Pancreas (tissue), 10 donors: ENCODE results near the gene POLR3B. TPM values are rescaled to one million over a fixed set of nuclear protein-coding genes. Genes with fewer than 3 reads are reported as not detected.

ENCODE experiments used
- ATAC-seq, 4 donors: fragments of 200-7000 bp; cut with Tn5 transposase; one replicate each; pipeline versions ENCODE4 v1.8.0 to v1.9.1; 2020; ENCODE audit warnings: mild to moderate bottlenecking in 4 of 4, moderate library complexity in 4 of 4
- DNase-seq, 6 donors: peaks; one replicate each; pipeline ENCODE4 v3.0.0-alpha.2; 2020
- FAIRE-seq: peaks from 2 replicates; lab custom pipeline; 2012; peaks lifted over from hg19 to GRCh38; lab: Jason Lieb, UNC
- H3K27ac ChIP-seq, 4 donors: fragments of 200-600 bp; sonication (generic); 1 replicate in 3 of 4; 2 replicates in 1 of 4; pipeline versions ENCODE4 v1.5.0 to v1.8.0; 2020
- H3K27me3 ChIP-seq, 4 donors: fragments of 200-600 bp; one replicate each; pipeline ENCODE4 v1.8.0; 2021
- H3K36me3 ChIP-seq, 3 donors: fragments of 200-600 bp; sonication (generic) in 1 of 3; one replicate each; pipeline versions ENCODE4 v1.5.0 to v1.8.0; 2020 to 2021
- H3K4me1 ChIP-seq, 3 donors: fragments of 200-600 bp; one replicate each; pipeline ENCODE4 v1.8.0; 2021
- H3K4me3 ChIP-seq, 4 donors: fragments of 200-600 bp; sonication (generic) in 2 of 4; one replicate each; pipeline versions ENCODE4 v1.5.0 to v1.8.0; 2020 to 2021
- H3K9me3 ChIP-seq, 4 donors: fragments of 200-600 bp; one replicate each; pipeline ENCODE4 v1.8.0; 2021
- WGBS, 2 donors: extraction: QIAGEN DNeasy Blood & Tissue Kit; methylation state at CpG; one replicate each; pipeline ENCODE4 v1.1.7; 2013; 5-methylcytosine and 5-hydroxymethylcytosine counted together
- intact Hi-C, 3 donors: fragments of 100-400 bp; cut with DNase I; formaldehyde crosslinking; loops; one replicate each; pipeline versions ENCODE4 v1.11.1 to v1.14.2; 2022
- polyA plus RNA-seq, 2 donors: library from polyadenylated mRNA; stranded (reverse); fragments of 200-250 nt; gene quantifications; one replicate each; pipeline ENCODE4 v1.2.3, GENCODE V29; 2013
- total RNA-seq, 6 donors: library from RNA; stranded (reverse); fragmentation: NEBNext Ultra II Directional in 4 of 6; extraction: Animal tissue kit (Norgen Biotek cat#: 25700) in 4 of 6; gene quantifications; one replicate each; pipeline versions ENCODE4 v1.2.1 to v1.2.4, GENCODE V29; 2021 to 2023
- TF ChIP-seq, protein P1 (sequence below), 4 donors: fragments of 200-600 bp; sonication (generic) in 3 of 4; IDR thresholded peaks; one replicate each; pipeline versions ENCODE4 v1.5.0 to v1.8.0; 2021; ENCODE audit warnings: antibody characterized with exemption in 4 of 4
- donor health status: healthy with polysubstance abuse.
- donor health status: DM: no; HTN: no; CAD: no; lungs with moderate emphysema.
- donor health status: DM: no; HTN: no; CAD: no.
- donor health status: control.
- donor health status: control.
- donor health status: Bipolar disorder and iron deficiency.
- donor health status: DM: yes; HTN: yes; CAD: no.
- donor health status: DM: no; HTN: no; CAD: no.
- donor health status: DM: no; HTN: no; CAD: no.
- donor health status: DM: yes; HTN: yes; CAD: no.

Gene POLR3B
- total and polyA plus RNA-seq, 8 donors, result 1.9 to 7.9 (median 4.8) TPM

- WGBS, 2 donors, result 90 to 94% methylated on average over 9 of the region's 9 CpGs
- intact Hi-C loops, result no loop called here
- Histone ChIP-seq H3K9me3 (no peaks in the 10 kb centered on the region), H3K27me3 (no peaks in the 10 kb centered on the region), H3K27ac (no peak overlapping the region), H3K4me1 (no peaks in the 10 kb centered on the region), H3K36me3 (peaks cover 0 to 26% (median 8%) of the 10 kb centered on the region in 3 donors), H3K4me3 (no peak overlapping the region)
- TF ChIP-seq, protein P1, sequence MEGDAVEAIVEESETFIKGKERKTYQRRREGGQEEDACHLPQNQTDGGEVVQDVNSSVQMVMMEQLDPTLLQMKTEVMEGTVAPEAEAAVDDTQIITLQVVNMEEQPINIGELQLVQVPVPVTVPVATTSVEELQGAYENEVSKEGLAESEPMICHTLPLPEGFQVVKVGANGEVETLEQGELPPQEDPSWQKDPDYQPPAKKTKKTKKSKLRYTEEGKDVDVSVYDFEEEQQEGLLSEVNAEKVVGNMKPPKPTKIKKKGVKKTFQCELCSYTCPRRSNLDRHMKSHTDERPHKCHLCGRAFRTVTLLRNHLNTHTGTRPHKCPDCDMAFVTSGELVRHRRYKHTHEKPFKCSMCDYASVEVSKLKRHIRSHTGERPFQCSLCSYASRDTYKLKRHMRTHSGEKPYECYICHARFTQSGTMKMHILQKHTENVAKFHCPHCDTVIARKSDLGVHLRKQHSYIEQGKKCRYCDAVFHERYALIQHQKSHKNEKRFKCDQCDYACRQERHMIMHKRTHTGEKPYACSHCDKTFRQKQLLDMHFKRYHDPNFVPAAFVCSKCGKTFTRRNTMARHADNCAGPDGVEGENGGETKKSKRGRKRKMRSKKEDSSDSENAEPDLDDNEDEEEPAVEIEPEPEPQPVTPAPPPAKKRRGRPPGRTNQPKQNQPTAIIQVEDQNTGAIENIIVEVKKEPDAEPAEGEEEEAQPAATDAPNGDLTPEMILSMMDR (IDR thresholded peaks at IDR 0.05), result no peak
- ATAC-seq (no peak), DNase-seq (no peak), FAIRE-seq (no peak)
Measured at GRCh38 chr12:106506691-106507090, 149.1 kb downstream of the POLR3B start.

GRCh38 chr12:106508966-106509365 lies 151.4 kb downstream of the POLR3B start:
- H3K36me3 ChIP-seq, result peaks cover 0 to 23% (median 6%) of the 10 kb centered on the region in 3 donors
- intact Hi-C loops, result no loop called here
- TF ChIP-seq, protein P1 (IDR thresholded peaks at IDR 0.05), result no peak
- no peak overlapping the region for H3K27ac ChIP-seq
- ATAC-seq, result no peak
- no peak for FAIRE-seq
- no peaks in the 10 kb centered on the region for H3K27me3 ChIP-seq
- no peaks in the 10 kb centered on the region for H3K9me3 ChIP-seq
- WGBS, 2 donors, result 89 to 90% methylated on average over 2 of the region's 2 CpGs
- DNase-seq, result no peak
- no peaks in the 10 kb centered on the region for H3K4me1 ChIP-seq
- H3K4me3 ChIP-seq, result no peak overlapping the region

DNA sequence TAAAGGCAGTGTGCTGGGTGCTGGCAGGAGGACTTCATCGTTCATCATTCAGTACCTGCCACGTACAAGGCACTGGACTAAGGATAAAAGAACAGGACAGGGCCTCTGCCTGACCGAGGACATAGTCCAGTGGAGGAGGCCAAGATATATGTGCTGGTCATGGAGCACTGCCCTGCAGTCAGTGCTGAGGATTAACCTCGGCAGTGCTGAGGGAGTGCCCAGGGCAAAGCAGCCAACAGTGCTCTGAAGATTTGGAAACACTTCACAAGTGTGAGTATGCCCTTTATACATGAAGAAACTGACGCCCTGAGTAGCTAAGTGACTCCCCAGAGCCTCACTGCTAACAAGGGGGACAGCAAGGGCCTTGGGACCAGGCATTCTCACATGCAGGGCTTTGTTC lies 153.8 kb downstream of the POLR3B start:
- DNase-seq, result no peak
- no peak for ATAC-seq
- Histone ChIP-seq H3K9me3 (no peaks in the 10 kb centered on the region), H3K27ac (no peak overlapping the region), H3K27me3 (no peaks in the 10 kb centered on the region), H3K4me3 (no peak overlapping the region), H3K4me1 (no peaks in the 10 kb centered on the region), H3K36me3 (peaks cover 0 to 15% (median 0%) of the 10 kb centered on the region in 3 donors)
- WGBS, 2 donors, result 83 to 84% methylated on average over 5 of the region's 5 CpGs
- intact Hi-C loops, result no loop called here
- TF ChIP-seq, protein P1 (IDR thresholded peaks at IDR 0.05), result no peak
- no peak for FAIRE-seq

GRCh38 chr12:106517314-106517713 lies 159.8 kb downstream of the POLR3B start:
- H3K4me1 ChIP-seq, result no peaks in the 10 kb centered on the region
- no peaks in the 10 kb centered on the region for H3K36me3 ChIP-seq
- no peak overlapping the region for H3K27ac ChIP-seq
- WGBS, 2 donors, result 58 to 64% methylated on average over 1 of the region's 1 CpG
- FAIRE-seq (no peak), DNase-seq (no peak), ATAC-seq (no peak)
- no peaks in the 10 kb centered on the region for H3K9me3 ChIP-seq
- no peak overlapping the region for H3K4me3 ChIP-seq
- intact Hi-C loops, result no loop called here
- TF ChIP-seq, protein P1 (IDR thresholded peaks at IDR 0.05), result no peak
- H3K27me3 ChIP-seq, result no peaks in the 10 kb centered on the region

DNA sequence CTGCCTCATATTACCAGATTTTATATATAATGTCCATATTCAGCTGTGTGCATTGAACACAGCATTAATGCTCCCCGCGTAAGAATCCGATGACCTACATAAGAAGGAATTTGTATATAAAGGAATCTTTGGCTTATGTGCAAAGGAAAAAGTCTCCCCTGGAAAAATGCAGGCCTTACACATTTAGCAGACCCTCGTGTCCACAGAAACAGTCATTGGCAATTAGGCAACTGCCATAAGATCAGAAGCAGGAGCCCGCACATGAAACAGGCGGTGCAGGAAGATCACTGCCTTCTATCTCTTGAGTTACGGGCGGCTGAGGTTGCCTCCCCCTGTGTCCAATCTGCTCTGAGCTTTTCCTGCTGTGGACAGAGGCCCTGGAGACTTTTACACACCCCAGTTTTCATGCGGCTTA lies 162.1 kb downstream of the POLR3B start:
- no peak overlapping the region for H3K4me3 ChIP-seq
- H3K9me3 ChIP-seq, result no peaks in the 10 kb centered on the region
- no peaks in the 10 kb centered on the region for H3K27me3 ChIP-seq
- no peaks in the 10 kb centered on the region for H3K36me3 ChIP-seq
- H3K4me1 ChIP-seq, result no peaks in the 10 kb centered on the region
- TF ChIP-seq, protein P1 (IDR thresholded peaks at IDR 0.05), result no peak
- FAIRE-seq (no peak), DNase-seq (no peak), ATAC-seq (no peak)
- no peak overlapping the region for H3K27ac ChIP-seq
- 83 to 87% methylated on average over 9 of the region's 9 CpGs for WGBS, 2 donors
- intact Hi-C loops, result no loop called here
